IMR-90 (cell line): ENCODE results near the gene TBX10.

Experiments used
- BHLHE40 ChIP-seq: fragments of 150-350 bp; IDR thresholded peaks from 2 replicates; pipeline ENCODE4 v1.6.1; 2016; ENCODE audit warnings: mild to moderate bottlenecking, low read depth, low read length
- CEBPB ChIP-seq: IDR thresholded peaks from 2 replicates; pipeline ENCODE4 v1.6.1; 2012; ENCODE audit warnings: low read depth, low read length, improper control_type of control experiment
- CTCF ChIP-seq: conservative IDR thresholded peaks from 2 replicates; pipeline ENCODE4 v1.5.1; 2012; ENCODE audit warnings: mild to moderate bottlenecking, low read depth, low read length, improper control_type of control experiment
- MXI1 ChIP-seq: IDR thresholded peaks from 2 replicates; pipeline ENCODE4 v1.6.1; 2012; ENCODE audit warnings: low read depth, mild to moderate bottlenecking, low read length, moderate library complexity, borderline replicate concordance
- POLR2A ChIP-seq: IDR thresholded peaks from 2 replicates; pipeline ENCODE4 v1.6.1; 2012; ENCODE audit warnings: mild to moderate bottlenecking, low read depth, low read length
- RCOR1 ChIP-seq: IDR thresholded peaks from 2 replicates; pipeline ENCODE4 v1.6.1; 2012; ENCODE audit warnings: mild to moderate bottlenecking, low read length, improper control_type of control experiment; ENCODE audit not compliant: insufficient replicate concordance
- RFX5 ChIP-seq: IDR thresholded peaks from 2 replicates; pipeline ENCODE4 v1.8.0; 2012; ENCODE audit warnings: low read depth, mild to moderate bottlenecking, low read length, moderate library complexity
- SMC3 ChIP-seq: fragments of 150-350 bp; IDR thresholded peaks from 2 replicates; pipeline ENCODE4 v1.6.1; 2016; ENCODE audit warnings: low read depth, mild to moderate bottlenecking, antibody characterized with exemption, low read length, moderate library complexity
- USF2 ChIP-seq: fragments of 150-350 bp; IDR thresholded peaks from 2 replicates; pipeline ENCODE4 v1.6.1; 2017; ENCODE audit warnings: mild to moderate bottlenecking, antibody characterized with exemption, low read length, low read depth

- TF ChIP-seq RFX5 (no peak), CTCF (no peak), CEBPB (no peak), POLR2A (no peak), RCOR1 (no peak), USF2 (no peak), MXI1 (no peak), SMC3 (no peak), BHLHE40 (no peak)
These were observed 7.2 kb downstream of the TBX10 start for GRCh38 chr11:67632175-67632981.
